Astrocyte (in vitro differentiated cells and primary cell): ENCODE data around the gene RELN.

ENCODE experiments used
- CTCF ChIP-seq: IDR thresholded peaks from 2 replicates; pipeline ENCODE4 v1.5.1; 2011; ENCODE audit warnings: low read depth, mild to moderate bottlenecking, inconsistent platforms, low read length, moderate library complexity; ENCODE audit not compliant: insufficient read depth
- EZH2 ChIP-seq: IDR thresholded peaks from 2 replicates; pipeline ENCODE4 v1.6.1; 2012; ENCODE audit warnings: mild to moderate bottlenecking, low read length, inconsistent platforms; ENCODE audit not compliant: insufficient read depth

- no peak for TF ChIP-seq EZH2
- TF ChIP-seq CTCF, result no peak
Measured at GRCh38 chr7:103887050-103887449, 102.4 kb downstream of the RELN start.
